GM21576 (cell line): ENCODE results near the gene MKI67.

Experiments
- ATAC-seq: cut with Tn5 transposase; IDR thresholded peaks from one replicate; pipeline ENCODE4 v1.9.1; 2021; ENCODE audit warnings: mild to moderate bottlenecking, moderate library complexity; ENCODE audit not compliant: unreplicated experiment

MKI67 gene

DNA sequence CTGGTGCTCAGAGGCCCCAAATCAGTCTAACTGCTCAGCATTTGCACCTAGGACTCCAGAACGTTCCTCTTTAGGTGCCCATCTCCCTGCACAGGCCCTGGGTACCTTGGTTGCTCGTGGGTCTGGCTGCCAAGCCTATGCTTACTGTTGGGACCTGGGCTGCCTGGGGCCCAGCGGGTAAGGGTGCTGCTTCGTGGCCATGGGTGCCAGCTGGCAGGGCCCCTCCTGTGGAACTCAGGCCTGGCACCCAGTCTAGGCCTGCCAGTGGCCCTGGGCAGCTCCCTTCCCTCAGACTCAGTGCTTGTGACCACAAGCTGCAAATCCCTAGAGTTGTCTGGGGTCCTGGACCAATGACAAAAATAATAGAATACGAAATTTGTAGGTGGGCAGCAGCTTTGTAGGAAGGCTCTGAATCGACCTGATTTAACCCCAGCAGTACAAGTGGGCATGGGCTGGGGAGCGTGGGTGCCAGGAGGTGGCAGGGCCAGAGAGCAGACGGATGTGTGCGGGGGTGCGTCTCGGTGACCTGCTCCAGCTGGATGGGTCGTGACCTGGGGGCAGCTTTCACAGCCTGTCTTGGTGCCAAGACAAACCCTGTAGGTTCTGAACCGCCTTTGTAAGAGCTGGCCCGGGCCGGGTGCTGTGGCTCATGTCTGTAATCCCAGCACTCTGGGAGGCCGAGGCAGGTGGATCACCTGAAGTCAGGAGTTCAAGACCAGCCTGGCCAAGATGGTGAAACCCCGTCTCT, 69.7 kb downstream of the MKI67 start:
- ATAC-seq, result no peak

DNA sequence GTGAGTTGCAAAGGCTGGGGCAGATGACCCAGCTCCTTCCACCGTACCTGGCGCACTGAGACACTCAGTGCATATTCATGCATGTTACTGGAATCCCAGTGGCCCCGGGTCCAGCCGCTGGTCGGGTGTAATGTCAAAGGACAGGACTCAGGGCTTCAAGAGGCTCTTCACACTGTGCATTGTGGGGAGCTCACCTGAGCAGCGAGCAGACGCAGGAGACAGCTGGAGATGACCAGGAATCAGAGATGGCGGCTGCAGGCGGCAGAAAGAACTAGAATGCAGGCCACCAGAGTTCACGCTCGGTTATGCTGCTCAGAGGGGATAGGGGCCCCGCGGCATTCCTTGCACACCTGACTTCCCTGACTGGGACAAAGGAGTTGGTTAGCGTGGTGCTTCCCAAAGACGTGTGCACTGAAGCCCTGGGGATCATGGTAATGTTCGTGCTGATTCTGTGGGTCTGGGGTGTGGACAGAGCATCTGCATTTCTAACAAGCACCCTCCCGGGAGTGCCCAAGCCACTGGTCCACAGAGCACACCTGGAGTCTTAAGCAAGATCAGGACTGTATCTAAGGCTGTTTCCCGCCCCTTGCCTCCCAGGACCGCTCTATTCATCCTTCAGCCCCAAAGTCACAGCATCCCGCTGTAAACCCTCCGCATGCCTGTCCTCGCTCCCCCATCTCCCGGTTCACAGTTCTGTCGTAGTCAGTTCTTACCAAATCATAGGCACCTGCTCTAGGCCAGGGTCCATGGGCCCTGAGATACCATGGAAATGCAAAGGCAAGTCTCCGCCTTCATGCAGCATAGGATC, 71.0 kb downstream of the MKI67 start:
- no peak for ATAC-seq

DNA sequence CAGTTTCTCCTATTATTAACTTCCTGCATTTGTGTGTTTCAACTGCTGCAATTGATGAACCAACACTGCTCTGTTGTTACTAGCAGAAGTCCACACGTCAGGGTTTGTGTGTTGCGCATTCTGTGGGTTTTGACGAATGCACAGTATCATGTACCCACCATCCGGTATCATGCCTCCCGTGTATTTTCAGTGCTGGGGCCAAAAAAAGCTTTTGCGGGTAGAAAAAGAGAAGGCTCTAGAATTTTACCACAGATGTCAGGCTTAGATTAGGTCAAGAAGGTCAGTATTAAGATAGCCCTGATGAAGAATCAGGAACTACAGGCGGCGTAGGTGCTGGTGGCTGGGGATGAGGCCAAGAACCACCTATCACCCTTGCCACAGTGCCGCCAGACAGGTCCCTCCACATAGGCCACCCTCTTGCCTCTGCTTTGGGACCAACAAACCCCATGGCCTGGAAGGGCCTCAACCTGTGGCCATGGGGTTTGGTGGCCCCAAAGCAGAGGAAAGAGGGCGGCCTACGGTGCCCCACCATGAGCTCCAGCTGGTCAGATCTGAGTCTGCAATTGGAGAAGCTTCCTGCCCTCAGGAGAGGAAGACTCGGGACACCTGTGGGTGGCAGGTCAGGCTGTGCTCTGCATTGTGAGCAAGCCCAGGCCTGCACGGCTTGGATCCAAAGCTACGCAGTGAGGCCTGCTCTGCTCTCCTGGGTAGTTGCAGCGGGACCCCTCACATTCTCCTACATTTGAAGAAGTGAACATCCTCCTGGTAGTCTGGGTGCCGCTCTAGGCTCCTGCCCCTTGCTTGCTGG, 71.9 kb downstream of the MKI67 start:
- no peak for ATAC-seq

DNA sequence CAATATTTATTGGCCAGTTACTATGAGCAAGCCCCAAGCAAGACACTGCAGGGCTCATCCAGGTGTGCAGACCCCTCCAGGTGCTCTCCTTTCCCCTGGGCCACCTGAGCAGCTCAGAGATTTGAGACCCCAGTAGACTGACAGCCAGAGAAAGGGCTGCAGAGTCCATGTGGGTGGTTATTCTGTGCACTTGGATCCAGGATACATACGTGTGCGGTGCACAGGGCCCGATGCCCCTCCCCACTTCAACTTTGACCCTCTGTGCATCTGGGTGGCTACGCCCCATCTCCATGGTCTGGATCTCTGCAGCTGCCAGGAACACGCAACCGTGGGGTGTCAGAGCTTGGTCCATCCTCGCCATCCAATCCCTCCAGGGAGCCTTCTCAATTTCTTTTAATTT, 72.9 kb downstream of the MKI67 start:
- no peak for ATAC-seq

DNA sequence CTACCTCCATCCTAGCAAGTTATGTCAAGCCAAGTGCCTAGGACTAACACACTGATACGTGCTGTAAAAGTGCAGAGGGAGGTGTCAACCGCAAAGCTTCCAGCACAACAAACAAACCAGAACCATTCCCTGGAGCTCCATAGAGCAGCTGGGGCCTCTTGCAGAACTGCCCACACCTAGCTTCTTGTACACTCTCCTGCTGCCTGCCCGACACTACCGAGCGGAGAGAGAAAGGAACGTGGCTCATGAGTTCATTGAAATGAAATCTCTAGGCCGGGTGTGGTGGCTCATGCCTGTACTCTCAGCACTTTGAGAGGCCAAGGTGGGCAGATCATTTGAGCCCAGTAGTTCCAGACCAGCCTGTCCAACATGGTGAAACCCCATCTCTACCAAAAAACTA, 73.5 kb downstream of the MKI67 start:
- no peak for ATAC-seq

DNA sequence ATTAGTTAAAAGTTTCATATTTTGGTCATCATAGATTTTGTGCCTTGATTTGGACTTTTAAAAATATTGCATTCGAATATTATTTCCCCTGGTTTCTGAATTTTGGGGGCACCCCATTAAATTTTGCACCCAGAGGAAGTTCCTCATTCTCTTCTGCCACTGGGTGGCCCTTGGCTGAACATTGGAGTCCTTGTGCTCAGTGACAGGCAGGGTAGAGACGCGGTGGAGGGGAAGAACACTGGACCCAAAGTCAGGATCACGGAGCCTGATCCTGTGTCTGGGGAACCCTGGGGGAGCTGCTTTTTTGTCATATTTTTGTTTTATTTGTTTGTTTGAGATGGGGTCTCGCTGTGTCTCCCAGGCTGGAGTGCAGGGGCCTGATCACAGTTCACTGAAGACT, 74.7 kb downstream of the MKI67 start:
- no peak for ATAC-seq

DNA sequence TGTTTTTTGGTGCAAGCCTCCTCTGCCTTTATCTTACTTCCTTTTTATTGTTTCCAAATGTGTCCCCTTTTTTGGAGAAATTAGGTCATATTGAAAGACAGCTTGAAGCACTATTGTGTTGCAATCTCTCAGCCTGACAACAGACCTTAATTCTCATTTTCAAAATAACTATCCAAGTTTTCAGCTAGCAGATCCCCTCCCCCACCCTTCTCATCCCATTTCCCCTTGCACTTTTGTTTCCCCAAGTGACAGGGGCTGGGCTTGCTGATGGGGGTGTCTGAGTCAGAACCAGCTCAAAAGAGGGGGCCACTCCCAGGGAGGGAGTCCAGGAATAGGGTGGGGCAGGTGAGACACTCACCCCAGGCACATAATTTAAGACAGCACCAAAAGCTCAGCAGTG, 75.3 kb downstream of the MKI67 start:
- no peak for ATAC-seq

DNA sequence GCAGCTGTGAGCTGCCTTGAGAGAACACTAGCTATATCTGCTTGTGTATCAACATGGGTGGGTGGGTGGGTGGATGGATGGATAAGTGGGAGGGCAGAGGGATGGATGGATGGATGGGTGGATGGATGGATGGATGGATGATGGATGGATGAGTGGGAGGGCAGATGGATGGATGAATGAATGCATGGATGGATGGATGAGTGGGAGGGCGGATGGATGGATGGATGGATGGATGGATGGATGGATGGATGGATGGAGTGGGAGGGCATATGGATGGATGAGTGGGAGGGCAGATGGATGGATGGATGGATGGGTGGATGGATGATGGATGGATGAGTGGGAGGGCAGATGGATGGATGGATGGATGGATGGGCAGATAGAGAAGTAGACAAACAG, 76.1 kb downstream of the MKI67 start:
- ATAC-seq, result no peak

DNA sequence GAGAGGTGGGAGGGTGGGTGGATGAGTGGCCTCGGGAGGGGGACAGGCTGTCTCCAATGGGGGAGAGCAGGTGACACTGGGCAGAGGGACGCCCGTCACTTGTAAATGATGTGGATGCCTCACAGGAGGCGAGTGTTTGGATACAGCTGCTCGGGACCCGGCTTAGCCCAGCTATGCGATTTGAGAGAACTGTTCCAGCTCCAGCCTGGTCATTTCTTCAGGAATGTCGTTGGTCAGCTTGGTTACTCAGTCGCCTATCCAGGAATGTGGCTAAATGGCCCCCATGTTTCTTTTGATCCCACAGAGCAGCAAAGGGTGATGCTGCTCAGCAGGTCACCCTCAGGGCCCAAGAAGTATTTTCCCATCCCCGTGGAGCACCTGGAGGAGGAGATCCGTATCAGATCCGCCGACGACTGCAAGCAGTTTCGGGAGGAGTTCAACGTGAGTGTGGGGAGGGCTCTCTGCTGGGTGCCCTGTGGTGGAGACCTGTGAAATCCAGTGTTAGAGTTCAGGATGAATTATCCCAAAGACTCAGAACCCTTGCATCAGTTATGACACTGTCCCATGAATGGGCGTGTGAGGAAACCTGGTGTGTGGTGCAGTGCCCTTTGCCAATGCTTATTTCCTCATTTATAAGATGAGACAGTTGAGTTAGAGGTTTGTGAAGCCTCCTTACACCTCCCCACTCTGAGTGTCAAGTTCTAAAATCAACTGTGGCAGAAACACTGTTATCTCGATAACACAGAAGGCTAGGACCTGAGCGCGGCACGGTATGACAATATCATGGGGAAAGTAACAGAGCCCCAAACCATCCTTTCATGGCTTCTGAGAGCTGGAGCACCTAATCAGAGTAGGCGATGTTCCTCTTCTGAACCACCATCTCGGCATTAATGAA, 76.8 kb downstream of the MKI67 start:
- no peak for ATAC-seq

DNA sequence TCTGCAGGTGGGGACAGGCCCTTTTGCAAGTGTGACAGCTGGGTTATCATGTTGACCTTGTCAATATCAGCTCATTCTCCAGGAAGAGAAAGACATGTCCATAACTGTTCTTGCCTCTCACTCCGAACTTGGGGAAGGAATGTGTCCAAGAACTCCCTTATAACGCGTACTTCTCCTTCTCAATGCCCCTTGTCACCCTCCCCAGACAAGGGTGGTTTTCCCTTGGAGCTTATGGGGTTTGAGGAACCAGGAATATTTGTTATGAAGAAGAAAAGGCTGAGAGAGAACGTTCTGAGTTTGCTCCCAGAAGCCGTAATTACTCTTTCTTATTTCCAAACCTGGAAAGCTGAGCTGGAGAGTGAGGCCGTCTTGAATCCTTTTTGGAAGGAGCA, 77.4 kb downstream of the MKI67 start:
- ATAC-seq, result no peak

DNA sequence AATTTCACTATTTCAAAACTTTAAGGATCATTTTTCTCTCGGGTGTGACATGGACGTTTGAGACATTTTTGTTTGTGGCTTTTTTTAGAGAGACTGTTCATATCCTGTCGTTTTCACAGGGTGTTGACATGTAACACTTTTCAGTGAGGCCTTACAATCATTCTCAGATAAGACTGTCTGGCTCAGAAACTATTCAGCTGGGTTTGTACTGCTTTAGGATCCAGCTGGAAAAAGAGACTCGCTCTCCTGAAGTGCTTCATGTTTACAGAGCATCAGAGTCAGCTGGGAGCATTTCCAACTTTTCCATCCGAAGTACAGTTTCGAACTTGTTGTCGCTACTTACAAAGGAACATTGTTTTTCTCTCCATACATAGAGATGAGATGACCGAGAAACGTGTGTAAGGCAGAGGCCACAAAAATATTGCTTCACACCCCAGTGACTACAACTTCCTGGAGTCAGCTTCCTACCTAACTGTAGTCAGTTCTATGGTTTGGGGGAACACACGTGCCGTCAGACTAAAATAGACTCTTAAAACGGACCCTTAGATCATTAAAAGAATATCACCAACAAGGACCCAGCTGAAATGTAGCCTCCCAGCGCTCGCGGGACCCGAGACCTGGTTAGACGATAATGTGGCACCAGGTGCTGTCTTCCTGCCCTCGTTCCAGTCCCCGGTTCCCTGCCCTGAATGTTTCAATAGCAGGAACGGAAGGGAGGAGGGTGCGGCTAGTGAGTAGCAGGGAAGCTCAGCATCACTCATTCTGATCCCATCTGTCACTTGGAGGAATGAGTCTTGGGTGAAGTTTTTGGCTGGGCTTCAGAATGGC, 78.0 kb downstream of the MKI67 start:
- peak; percentile 30 for ATAC-seq

DNA sequence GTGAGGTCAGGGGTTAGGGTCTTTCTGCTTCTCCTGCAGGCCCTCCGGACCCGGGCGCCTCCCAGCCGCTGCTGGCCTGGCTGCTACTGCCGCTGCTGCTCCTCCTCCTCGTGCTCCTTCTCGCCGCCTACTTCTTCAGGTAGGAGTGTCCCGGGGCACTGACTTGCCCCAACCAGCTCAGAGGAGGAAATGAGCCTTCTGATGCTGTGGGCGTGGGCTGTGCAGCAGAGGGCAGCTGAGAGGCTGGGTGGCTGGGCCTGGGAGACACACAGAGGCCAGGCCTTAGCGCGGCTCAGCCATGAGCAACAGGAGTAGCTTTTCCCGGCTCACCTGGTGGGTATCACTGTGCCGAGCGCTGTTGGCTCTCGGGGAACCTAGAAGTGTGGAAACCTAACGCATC, 78.9 kb downstream of the MKI67 start:
- ATAC-seq, result peak; percentile 98

DNA sequence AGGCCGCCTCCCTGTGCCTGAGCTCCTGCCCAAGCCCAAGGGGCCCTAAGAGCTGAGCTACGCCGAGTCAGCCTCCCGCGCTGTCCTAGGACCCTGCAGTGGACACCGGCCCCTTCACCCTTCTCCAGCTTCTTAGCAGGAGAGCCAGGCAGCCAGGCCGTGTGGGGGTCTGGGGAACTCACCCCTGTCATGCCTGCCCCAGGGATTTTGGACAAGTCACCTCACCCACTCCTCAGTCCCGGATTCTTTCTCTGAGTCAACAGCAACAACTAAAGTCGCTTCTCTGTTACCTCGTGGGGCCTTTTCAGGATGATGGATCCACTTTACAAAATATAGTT, 79.3 kb downstream of the MKI67 start:
- no peak for ATAC-seq
